SJSA1 (cell line): ENCODE results near the gene DENND4B. TPM values are rescaled to one million over a fixed set of nuclear protein-coding genes. Genes with fewer than 3 reads are reported as not detected.

ENCODE experiments used
- DNase-seq, 2 experiments: peaks; one replicate each; pipeline ENCODE4 v3.0.0-alpha.2; 2015 to 2020; ENCODE audit warnings: low spot score in 2 of 2, low read depth in 1 of 2
- H3K27ac ChIP-seq: fragments of 250-450 bp; sonication (Bioruptor Pico); 2 replicates; pipeline ENCODE4 v1.5.1; 2020; ENCODE audit warnings: mild to moderate bottlenecking, moderate library complexity
- H3K27me3 ChIP-seq: fragments of 250-450 bp; sonication (Bioruptor Pico); replicated peaks from 2 replicates; pipeline ENCODE4 v1.5.1; 2020; ENCODE audit warnings: mild to moderate bottlenecking, moderate library complexity
- H3K36me3 ChIP-seq: fragments of 250-450 bp; sonication (Bioruptor Pico); 2 replicates; pipeline ENCODE4 v1.5.1; 2020; ENCODE audit warnings: mild to moderate bottlenecking
- H3K4me1 ChIP-seq: fragments of 250-450 bp; sonication (Bioruptor Pico); replicated peaks from 2 replicates; pipeline ENCODE4 v1.6.1; 2021; ENCODE audit warnings: mild to moderate bottlenecking
- H3K4me3 ChIP-seq: fragments of 250-450 bp; sonication (Bioruptor Pico); 2 replicates; pipeline ENCODE4 v1.5.1; 2020; ENCODE audit warnings: mild to moderate bottlenecking
- H3K9me3 ChIP-seq: fragments of 250-450 bp; sonication (Bioruptor Pico); replicated peaks from 2 replicates; pipeline ENCODE4 v1.5.1; 2020; ENCODE audit warnings: mild to moderate bottlenecking
- total RNA-seq: library from RNA; depleted of rRNA; stranded (reverse); fragments of >200 nt; shearing (Covaris generic); gene quantifications from 2 replicates; pipeline ENCODE4 v1.2.3, GENCODE V29; 2014

DENND4B gene
- total RNA-seq, 1 experiment from 2014 or later: 12.6 TPM

DNA sequence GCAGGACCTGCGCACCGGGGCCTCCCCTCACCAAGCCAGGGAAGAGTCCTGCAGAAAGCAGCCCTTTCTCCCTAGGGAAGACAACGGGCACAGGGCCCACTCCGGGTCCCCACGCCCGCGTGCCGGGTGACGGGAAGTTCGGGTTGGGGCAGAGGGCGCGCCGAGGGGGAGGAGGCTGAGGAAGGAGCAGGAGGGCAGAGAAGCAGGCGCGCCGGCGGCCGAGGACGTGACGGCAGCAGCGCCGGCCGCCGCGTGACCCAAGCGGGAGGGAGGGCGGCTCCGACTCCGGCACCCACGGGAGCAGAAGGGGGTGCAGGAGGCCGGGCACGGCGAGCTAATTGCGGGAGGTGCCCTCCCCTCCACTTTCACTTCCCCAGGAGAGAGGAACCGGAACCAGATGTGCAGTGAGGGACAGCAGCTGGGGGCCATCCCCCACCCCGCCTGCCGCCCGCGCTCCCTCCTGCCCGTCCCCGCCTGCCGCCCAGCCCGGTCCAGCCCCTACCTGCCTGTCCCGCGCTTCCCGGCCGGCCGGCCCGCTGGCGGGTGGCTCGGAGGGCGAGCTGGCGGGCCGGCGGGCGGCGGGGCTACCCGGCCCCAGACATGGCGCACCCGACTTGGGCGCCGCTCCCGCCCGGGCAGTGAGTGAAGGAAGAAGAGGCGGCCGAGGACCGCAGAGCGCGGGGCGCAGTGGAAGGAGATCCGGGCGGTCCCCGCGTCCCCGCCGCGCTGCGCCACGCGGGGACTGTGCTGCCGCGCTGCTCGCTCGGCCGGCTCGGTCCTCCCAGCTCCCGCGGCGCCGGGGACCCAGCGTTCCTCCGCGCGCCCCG lies 510 bp downstream of the DENND4B start:
- Histone ChIP-seq H3K4me1 (peaks cover 23% of the 10 kb centered on the region), H3K27me3 (no peaks in the 10 kb centered on the region), H3K36me3 (peaks cover 81% of the 10 kb centered on the region), H3K27ac (peak overlapping the region; percentile 71), H3K9me3 (peaks cover 6% of the 10 kb centered on the region), H3K4me3 (peak overlapping the region; percentile 100)
- DNase-seq: peak; percentile 69 to 70

DNA sequence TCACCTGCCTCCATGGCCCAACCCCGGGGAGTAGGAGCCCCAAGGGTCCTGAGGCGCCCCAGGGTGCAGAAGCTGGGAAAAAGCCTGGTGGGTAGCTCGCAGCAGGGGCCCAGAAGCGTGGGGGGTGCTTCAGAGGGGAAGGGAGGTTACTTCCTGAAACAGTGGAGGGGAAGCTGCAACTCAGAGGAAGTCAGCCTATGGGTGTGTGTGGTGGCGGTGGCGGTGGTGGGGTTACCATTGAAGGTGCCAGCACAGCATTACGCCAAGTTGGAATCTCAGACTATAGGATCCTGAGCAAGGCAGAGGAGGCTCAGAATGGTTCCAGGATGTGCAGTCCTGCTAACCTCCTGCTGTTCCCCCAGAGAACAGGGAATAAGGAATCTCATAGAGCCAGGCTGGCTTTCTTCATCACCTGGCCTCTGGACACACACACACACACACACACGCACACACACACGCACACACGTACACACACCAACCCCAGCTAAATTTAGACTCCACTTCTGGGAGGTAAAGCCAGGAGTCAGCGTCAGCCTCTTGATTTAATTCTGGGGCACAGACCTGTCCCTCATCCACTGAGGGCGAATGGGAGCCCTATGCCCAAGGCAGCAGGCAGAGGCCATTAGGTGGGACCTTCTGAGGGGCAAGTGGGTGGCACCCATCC lies 1.3 kb downstream of the DENND4B start:
- no peaks in the 10 kb centered on the region for H3K27me3 ChIP-seq
- peak overlapping the region; percentile 100 for H3K4me3 ChIP-seq
- no peak for DNase-seq

DNA sequence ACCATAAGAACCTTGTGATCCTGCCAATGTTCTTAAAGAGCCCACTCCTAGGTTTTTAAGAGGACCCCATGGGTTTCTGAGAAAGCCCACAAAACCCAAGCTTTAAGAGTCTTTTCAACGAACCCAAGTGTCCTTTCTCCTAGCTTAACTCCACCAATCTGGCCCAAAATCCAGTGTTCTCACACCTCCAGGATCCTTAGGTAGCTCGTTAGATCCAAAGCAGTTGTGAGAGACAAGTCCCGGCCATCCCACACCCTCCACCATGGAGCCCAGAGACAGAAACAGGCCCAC lies 1.7 kb downstream of the DENND4B start:
- peaks cover 81% of the 10 kb centered on the region for H3K36me3 ChIP-seq
- H3K4me1 ChIP-seq: peaks cover 23% of the 10 kb centered on the region
- no peaks in the 10 kb centered on the region for H3K27me3 ChIP-seq
- no peak overlapping the region for H3K4me3 ChIP-seq
- H3K27ac ChIP-seq: no peak overlapping the region
- H3K9me3 ChIP-seq: peaks cover 6% of the 10 kb centered on the region
- DNase-seq: no peak

More for the DNA sequence above, 1.3 kb downstream of the DENND4B start:
- Histone ChIP-seq H3K4me1 (peaks cover 23% of the 10 kb centered on the region), H3K36me3 (peaks cover 80% of the 10 kb centered on the region), H3K27ac (peak overlapping the region; percentile 71), H3K9me3 (peaks cover 6% of the 10 kb centered on the region)

DNA sequence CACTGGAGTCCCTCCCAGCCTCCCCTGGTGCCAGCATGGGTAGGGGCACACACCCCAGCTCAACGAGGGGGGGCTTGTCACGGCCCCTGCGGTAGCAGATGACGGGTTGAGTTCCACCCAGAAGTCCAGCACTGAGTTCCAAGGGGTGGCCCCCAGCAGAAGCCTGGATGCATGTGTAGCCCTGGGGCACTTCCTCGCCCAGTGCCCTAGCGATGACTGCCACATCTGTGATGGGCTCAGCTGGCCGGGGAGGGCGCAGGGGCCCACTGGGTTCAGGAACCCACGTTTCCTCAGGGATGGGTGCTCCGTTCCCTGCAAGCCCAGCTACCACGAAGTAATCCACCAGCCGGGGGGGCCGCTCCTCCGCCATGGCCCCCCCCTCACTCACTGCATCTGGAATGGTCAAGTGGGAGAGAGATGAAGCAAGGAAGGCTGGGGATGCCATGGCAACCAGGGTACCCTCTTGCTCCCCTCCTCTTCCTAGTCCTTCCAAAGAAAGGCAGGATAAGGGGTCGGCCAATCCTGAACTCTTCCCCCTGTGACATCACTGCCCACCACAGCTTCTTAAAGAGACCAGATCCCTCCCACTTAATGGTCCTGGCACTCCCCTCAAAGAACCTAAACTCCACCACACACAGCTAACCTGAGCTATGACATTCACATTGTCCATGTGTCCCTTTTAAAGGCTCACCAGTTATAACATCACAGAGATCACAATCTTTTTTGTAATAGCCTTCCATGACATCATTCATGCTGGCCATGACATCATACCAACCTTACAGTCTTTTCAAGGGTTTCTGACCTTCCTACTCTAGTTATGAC lies 2.3 kb downstream of the DENND4B start:
- Histone ChIP-seq H3K36me3 (peaks cover 81% of the 10 kb centered on the region), H3K9me3 (peaks cover 6% of the 10 kb centered on the region), H3K4me3 (no peak overlapping the region), H3K27me3 (no peaks in the 10 kb centered on the region), H3K27ac (no peak overlapping the region), H3K4me1 (peaks cover 23% of the 10 kb centered on the region)
- no peak for DNase-seq

DNA sequence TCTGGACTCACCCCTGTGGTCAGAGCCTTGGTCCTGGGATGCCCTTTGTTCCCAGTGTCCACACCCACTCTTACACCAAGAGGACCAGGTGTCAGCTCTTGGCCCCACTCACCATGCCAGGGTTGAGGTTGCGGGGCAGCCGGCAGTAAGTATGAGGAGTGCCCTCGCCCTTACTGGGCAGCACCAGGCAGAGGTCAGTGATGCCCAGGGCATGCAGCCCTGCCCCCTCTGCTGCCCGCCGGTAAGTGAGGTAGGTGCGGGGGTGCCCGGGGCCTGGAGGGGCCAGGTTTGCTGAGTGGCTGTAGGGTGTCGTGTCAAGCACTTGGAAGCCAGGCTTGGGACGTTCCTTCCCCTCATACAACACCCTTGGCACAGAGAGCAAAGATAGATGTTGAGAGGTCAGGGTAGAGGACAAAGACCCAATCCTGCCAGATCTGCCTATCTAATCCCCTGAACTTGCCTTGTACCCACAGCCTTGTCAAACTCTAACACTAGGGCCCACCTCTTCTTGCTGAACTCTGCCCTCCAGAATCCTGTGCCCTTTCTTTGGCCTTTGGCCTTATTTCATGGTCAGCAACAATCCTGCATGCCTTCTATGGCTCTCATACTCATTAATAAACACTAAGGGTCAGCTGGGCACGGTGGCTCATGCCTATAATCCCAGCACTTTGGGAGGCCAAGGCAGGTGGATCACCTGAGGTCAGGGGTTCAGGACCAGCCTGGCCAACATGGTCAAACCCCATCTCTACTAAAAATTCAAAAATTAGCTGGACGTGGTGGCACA lies 3.6 kb downstream of the DENND4B start:
- no peak for DNase-seq

DNA sequence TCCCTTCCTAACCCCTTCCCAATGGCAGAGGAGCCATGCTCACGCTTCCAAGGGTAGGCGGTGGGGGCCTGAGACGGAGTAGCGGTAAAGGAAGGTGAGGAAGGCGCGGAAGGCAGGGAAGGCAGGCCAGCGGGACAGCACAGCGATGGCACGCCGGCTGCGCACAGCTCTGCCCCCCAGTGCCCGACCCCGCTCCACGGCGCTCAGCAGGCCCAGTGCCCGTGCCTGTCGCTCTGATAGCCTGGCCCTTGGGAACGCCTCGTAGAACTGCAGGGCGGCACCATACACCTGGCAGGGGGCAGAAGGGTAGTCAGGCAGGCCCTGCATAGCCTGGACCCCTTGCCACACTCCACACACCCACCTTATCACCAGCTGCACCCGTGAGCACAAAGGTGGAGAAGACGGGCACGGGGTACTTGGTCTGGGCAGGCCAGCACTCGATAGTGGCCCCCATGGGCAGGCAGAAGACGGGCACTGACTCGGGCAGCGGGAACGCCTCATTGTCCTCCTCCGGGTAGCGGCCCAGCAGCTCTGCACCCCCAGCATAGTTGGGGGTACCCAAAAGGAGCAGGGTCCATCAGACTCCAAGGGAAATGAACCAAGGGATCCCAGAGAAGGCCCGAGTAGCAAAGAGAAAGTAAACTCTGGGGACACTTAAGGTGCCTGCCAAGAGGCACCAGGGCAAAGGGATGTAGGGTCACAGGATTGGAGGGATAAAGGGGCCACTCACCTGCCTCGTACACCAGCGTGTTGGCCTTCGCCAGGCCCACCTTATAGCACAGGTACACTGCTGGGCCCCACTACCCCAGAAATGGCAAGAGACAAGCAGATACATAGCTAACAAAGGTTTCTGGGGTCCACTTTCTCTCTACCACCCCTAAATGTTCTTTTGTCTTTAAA lies 4.4 kb downstream of the DENND4B start:
- Histone ChIP-seq H3K27ac (no peak overlapping the region), H3K27me3 (no peaks in the 10 kb centered on the region), H3K4me3 (no peak overlapping the region), H3K36me3 (peaks cover 77% of the 10 kb centered on the region), H3K4me1 (peaks cover 23% of the 10 kb centered on the region), H3K9me3 (peaks cover 6% of the 10 kb centered on the region)
- no peak for DNase-seq

More for the DNA sequence above, 3.6 kb downstream of the DENND4B start:
- Histone ChIP-seq H3K27me3 (no peaks in the 10 kb centered on the region), H3K9me3 (peaks cover 6% of the 10 kb centered on the region), H3K27ac (no peak overlapping the region), H3K4me3 (no peak overlapping the region), H3K4me1 (peaks cover 23% of the 10 kb centered on the region), H3K36me3 (peaks cover 75% of the 10 kb centered on the region)

DNA sequence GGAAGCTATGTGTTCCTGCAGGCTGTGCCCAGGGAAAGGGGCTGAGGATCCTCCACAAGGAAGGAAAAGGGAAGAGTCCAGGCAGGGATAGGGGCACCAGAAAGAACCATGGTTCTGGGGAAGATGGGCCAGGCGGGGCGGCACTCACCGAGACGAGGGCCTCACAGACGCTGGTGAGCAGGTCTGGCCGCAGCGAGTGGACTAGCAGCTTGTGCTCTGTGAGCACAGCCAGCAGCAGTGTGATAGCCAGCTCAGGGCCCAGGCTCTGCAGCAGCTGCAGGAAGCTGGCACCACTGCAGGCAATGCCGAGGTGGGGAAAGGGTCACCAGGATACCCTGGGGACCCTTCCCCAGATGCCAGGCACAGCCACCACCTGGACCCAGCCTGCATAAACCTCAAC lies 5.8 kb downstream of the DENND4B start:
- no peak for DNase-seq
- H3K36me3 ChIP-seq: peaks cover 77% of the 10 kb centered on the region
- H3K27ac ChIP-seq: no peak overlapping the region
- H3K9me3 ChIP-seq: no peaks in the 10 kb centered on the region; the same call in 1 of the 2 replicates
- no peak overlapping the region for H3K4me3 ChIP-seq
- H3K4me1 ChIP-seq: peaks cover 12% of the 10 kb centered on the region
- H3K27me3 ChIP-seq: no peaks in the 10 kb centered on the region

DNA sequence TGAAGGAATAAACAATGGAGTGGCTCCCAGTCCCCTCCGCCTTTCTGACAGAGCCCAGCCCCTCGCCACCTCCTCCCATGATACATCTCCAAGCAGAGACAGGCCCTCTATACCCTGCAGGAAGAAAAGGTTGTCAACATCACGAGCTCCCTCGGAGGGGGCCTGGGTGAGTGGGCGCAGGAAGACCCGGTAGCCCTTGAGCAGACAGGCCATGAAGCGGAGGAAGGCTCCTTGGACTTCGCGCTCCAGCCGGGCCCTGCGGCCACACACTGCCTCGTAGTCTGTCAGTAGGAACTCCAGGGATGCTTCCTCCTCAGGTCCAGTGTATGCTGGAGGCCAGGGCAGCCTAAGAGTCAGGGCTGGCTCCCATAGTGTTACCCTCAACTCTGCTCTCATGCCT lies 7.0 kb downstream of the DENND4B start:
- DNase-seq: no peak
- Histone ChIP-seq H3K4me1 (no peaks in the 10 kb centered on the region; the same call in 1 of the 2 replicates), H3K27ac (no peak overlapping the region), H3K36me3 (peaks cover 87% of the 10 kb centered on the region), H3K9me3 (no peaks in the 10 kb centered on the region), H3K4me3 (no peak overlapping the region), H3K27me3 (no peaks in the 10 kb centered on the region)

DNA sequence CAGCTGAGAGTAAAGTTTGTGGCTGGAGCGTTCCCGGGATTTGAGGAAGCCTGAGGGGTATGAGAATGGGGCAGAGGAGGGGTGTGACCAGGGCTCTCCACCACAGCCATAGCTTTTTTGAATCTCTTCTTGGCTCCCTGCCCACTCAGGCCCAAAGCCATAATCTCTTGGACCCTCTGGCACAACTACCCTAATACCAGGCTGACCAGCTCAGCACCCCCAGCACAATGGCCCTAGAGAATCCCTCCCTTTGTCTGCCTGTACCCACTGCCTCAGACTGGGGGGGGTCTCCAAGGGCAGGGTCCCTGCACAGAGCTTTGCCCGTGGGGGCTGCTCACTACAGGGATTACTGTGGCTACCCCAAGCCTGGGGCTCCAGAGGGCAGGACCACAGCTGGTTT lies 7.5 kb downstream of the DENND4B start:
- Histone ChIP-seq H3K36me3 (peaks cover 89% of the 10 kb centered on the region), H3K4me1 (no peaks in the 10 kb centered on the region), H3K27me3 (no peaks in the 10 kb centered on the region), H3K4me3 (no peak overlapping the region), H3K27ac (no peak overlapping the region), H3K9me3 (no peaks in the 10 kb centered on the region)
- no peak for DNase-seq

DNA sequence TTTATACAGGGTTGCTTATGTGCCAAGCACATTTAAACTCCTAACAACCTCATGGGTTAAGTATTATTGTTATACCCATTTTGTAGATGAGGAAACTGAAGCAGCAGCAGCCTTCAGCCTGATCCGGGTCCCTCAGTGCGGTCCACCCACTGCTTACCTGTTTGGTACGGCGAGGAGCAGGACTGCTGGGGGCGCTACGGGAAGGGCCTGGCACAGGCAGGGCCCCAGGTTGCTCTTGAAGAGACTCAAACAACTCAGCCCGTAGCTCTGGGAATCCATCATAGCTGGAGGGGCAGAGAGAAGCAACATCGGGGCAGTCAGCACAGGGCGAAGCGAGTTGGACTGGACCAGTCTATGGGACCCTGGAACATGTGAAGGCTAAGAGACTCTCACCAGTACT lies 9.2 kb downstream of the DENND4B start:
- Histone ChIP-seq H3K36me3 (peaks cover 90% of the 10 kb centered on the region), H3K4me3 (no peak overlapping the region), H3K4me1 (no peaks in the 10 kb centered on the region), H3K27me3 (no peaks in the 10 kb centered on the region), H3K27ac (no peak overlapping the region), H3K9me3 (no peaks in the 10 kb centered on the region)
- DNase-seq: no peak

DNA sequence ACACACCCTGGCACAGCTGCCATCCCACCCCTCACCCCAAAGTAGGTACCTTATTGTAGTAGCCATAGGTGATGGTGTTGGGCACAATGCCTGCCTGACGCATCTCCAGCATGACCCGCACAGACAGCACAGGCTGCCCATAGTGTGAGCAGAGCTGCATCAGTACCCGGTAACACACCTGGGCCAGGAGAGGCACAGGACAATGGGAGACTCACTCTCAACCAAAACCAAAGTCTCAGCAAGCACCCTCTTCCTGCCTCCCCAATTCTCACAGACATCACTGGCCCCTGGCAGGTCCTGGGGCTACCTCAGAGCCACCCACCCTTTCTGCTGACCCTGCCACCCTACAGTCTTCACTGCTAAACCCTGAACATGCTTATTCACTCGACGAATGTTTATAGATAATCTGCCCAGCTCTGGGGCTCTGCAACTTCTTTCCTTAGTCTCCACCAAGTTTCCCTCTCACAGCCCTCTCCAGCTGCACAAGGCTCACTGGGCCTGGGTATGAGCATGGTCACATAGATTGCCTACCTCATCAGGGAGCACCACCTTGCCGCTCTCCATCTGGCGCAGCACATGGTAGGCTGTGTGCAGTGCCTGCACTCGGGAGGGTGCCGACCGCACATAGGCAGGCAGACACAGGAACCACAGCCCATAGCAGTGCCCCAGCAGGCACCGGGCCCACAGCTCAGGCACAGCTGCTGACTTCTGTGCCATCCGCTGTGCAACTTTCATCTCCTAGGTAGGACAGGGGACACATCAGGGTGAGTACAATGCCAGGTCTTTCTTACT lies 10.3 kb downstream of the DENND4B start:
- H3K36me3 ChIP-seq: peaks cover 84% of the 10 kb centered on the region

DNA sequence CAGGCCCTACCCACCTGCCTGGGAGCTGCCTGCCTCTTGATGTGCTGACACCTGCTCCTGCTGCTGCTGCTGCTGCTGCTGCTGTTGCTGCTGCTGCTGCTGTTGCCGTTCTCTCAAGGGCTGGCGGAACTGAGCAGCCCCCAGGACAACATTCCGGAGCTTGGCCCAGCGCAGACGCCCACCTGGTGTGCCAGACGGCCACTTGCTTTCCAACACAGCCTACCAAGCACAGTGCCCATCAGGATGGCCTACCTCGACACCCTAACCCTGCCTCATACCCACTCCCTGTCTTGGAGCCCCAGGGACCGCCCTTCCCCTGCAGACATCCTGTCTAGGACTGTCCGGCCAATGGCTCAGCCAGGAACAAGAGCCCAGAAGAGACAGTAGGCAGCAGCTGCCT lies 11.8 kb downstream of the DENND4B start:
- Histone ChIP-seq H3K9me3 (no peaks in the 10 kb centered on the region), H3K36me3 (peaks cover 77% of the 10 kb centered on the region), H3K27me3 (no peaks in the 10 kb centered on the region), H3K27ac (no peak overlapping the region), H3K4me1 (no peaks in the 10 kb centered on the region), H3K4me3 (no peak overlapping the region)
- DNase-seq: no peak

More for the DNA sequence above, 10.3 kb downstream of the DENND4B start:
- Histone ChIP-seq H3K4me3 (no peak overlapping the region), H3K9me3 (no peaks in the 10 kb centered on the region), H3K27ac (no peak overlapping the region), H3K4me1 (no peaks in the 10 kb centered on the region), H3K27me3 (no peaks in the 10 kb centered on the region)
- DNase-seq: no peak
